Fibroblast of peridontal ligament (primary cell): ENCODE data around the gene SPINT3.
A peak's percentile ranks its signal among the peaks of the same experiment; 100 is the strongest.
"Not testable (repeated sequence)": the region's sequence is repeated elsewhere in the genome, so short reads cannot be mapped to it uniquely, and the experiment has no call there.

Experiments
- DNase-seq: peaks from one replicate; pipeline ENCODE4 v3.0.0-alpha.2; 2010; ENCODE audit errors: extremely low read depth

SPINT3 gene

GRCh38 chr20:45502561-45502960 is 12.9 kb downstream of the SPINT3 start:
- no peak for DNase-seq

GRCh38 chr20:45501600-45501999 is 13.8 kb downstream of the SPINT3 start:
- no peak for DNase-seq

DNA sequence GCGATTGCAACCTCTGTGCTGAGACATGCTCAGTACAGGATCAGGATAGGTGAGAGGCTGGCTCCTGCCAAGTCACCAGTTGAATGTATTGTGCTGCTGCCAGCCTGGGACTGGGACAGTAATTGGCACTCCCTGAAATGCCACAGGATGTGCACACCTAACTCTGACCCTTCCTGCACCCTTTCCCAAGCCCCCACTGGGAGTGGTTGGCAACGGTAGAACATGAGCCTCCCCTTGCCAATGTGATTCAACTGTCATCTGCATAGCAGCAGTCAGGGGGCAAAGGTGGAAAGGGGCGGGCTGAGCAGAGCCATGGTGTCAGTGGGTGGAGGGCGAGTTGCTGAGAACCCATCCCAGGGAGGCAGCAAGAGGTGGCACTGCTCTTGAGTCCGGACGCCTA is 15.4 kb downstream of the SPINT3 start:
- DNase-seq = no peak

DNA sequence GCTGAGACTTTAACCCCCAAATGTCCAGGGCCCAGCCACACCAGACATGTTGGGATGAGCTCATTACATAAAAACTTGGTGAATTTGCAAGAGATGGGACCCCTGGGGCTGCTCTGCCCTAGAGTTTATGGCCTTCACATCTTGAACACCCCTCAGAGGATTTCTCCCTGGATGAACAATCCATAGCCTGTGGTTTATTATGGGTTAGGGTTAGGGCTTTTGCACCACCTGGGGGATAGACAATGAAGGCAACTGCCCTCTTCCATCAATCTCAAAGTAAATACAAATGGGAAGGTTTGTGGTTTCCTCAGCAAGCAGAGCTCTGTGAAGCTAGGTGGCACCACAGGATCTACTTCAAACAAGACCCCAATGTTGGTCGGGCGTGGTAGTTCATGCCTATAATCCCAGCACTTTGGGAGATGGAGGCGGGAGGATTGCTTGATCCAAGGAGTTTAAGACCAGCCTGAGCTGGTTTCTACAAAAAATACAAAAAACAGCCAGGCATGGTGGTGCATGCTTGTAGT is 17.4 kb downstream of the SPINT3 start:
- no peak for DNase-seq

DNA sequence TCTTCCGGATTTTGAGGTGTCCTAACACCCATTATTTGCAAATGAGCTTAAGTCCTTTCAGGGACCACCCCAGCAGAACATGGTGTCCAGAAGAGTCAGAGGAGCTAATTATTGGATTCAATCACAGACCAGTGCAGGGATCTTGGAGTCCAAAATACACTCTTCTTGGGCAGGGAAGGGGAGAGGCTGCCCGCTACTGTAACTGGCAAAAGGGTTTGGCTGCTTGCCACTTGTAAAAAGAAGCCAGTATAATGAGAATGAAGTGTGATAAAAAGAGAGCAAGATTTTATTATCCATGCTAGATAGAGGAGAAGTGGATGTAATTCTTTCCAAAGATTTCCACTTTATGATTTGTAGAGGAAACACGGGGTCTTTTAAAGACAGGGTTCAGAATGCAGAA is 19.3 kb downstream of the SPINT3 start:
- DNase-seq = no peak

- DNase-seq = no peak
Measured at GRCh38 chr20:45495501-45495941, 19.9 kb downstream of the SPINT3 start.

- DNase-seq = no peak
Measured at GRCh38 chr20:45489083-45489531, 26.3 kb downstream of the SPINT3 start.

DNA sequence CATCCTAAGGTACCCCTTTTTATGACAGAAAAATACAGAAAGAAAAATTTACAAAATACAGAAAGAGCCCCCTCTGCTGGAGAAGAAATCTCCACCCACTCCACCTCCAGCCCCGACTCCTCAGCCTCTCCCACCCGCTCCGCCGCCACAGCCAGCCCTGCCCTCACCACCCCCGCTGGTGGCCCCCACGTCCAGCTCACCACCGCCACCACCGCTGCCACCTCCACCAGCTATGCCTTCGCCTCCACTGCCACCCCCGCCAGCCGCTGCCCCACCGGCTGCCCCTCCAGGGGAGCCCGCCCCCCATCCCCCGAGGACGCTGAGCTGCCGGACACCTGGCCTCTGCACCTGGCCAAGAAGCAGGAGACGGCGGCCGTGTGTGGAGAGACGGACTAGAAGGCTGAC is 28.2 kb downstream of the SPINT3 start:
- no peak for DNase-seq

GRCh38 chr20:45485388-45485787 is 30.0 kb downstream of the SPINT3 start:
- DNase-seq = no peak

GRCh38 chr20:45484676-45485075 is 30.7 kb downstream of the SPINT3 start:
- DNase-seq = no peak

DNA sequence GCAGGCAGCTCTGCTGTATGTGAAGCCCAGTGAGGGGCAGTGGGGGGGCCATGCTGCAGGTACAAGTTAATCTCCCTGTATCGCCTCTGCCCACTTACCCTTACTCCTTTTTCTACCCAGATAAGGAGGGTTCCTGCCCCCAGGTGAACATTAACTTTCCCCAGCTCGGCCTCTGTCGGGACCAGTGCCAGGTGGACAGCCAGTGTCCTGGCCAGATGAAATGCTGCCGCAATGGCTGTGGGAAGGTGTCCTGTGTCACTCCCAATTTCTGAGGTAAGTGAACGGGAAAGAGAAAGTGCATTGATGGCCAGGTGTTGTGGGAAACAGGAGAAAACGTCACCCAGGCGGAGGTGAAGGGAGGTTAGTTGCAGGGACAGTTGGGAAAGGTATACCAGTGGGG is 35.6 kb downstream of the SPINT3 start:
- no peak for DNase-seq

DNA sequence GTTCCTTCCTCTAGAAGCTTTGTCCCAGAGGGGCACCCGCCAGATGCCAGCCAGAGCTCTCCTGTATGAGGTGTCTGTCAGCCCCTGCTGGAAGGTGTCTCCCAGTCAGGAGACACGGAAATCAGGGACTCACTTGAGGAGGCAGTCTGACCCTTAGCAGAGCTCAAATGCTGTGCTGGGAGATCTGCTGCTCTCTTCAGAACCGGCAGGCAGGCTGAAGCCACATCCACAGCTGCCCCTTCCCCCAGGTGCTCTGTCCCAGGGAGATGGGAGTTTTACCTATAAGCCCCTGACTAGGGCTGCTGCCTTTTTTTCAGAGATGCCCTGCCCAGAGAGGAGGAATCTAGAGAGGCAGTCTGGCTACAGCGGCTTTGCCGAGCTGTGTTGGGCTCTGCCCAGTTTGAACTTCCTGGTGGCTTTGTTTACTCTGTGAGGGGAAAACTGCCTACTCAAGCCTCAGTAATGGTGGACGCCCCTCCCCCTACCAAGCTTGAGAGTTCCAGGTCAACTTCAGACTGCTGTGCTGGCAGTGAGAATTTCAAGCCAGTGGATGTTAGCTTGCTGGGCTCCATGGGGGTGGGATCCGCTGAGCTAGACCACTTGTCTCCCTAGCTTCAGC is 37.8 kb downstream of the SPINT3 start:
- DNase-seq = not testable (repeated sequence)

DNA sequence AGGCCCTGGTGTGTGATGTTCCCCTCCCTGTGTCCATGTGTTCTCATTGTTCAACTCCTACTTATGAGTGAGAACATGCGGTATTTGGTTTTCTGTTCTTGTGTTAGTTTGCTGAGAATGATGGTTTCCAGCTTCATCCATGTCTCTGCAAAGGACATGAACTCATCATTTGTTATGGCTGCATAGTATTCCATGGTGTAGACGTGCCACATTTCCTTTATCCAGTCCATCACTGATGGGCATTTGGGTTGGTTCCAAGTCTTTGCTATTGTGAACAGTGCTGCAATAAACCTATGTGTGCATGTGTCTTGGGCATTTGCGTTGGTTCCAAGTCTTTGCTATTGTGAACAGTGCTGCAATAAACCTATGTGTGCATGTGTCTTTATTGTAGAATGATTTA is 43.1 kb downstream of the SPINT3 start:
- not testable (repeated sequence) for DNase-seq

DNA sequence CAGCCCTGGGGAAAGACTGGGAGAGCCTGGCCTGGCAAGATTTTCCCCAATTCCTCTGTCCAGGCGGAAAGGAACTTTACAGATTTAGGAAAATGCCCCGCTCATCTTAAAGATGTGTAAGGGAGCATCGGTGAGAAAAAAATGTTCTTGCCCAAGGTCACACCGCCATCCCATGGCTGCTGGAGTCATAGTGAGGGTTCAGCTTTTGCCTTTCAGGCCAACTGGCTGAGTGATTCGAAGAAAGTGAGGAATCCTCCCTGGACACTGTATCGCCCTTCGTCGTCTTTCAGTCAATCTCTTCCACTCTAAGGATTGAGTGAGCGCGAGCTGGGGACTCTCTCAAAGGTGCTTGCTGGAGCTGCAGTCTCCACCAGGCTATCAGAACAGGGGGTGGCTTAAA is 44.5 kb downstream of the SPINT3 start:
- peak; percentile 12 for DNase-seq

GRCh38 chr20:45470262-45470931 is 45.0 kb downstream of the SPINT3 start:
- DNase-seq = peak; percentile 8

- no peak for DNase-seq
Measured at GRCh38 chr20:45469336-45470261, 45.8 kb downstream of the SPINT3 start, which contains the start of gene WFDC2. TSS of gene WFDC2 (plus strand) at chr20:45469753. CDS start at chr20:45469782, 29 bp downstream.

- DNase-seq = no peak
Measured at GRCh38 chr20:45467861-45468260, 47.6 kb downstream of the SPINT3 start.

GRCh38 chr20:45467172-45467571 is 48.2 kb downstream of the SPINT3 start:
- no peak for DNase-seq

DNA sequence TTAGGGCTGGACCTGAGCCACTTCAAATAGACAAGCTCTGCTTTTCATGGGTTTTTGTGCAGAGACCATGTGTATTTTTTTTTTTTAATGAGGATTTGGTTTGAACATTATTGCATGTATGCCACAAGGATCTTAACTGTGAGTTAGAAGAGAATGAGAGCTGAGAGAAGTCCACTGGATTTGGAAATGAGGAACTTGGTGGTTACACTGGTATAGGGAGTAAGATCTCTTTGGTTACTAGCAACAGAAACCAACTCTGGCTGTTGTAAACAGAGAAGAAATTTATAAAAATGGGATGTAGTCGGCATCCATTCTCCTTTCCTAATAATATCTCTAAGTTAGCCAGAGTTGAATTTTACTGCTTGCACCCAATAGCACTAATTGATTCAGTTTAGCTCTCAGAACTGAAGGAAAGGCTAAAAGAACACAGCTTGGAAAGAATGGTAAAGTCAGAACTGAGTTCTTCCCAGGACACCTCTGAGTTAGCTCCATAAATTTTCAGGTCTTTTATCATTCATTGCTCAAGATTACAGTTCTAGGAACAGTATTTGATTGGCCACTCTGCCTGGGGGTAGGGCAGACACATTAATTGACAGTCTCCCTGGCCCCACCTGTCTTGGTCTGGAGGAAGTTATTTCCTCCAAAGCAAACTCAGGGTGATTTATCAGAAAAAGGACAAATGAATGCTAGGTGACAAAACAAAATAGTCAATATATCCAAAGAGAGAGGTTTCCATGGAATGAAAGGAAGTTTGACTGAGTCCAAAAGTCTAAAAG is 49.7 kb downstream of the SPINT3 start:
- DNase-seq = no peak

DNA sequence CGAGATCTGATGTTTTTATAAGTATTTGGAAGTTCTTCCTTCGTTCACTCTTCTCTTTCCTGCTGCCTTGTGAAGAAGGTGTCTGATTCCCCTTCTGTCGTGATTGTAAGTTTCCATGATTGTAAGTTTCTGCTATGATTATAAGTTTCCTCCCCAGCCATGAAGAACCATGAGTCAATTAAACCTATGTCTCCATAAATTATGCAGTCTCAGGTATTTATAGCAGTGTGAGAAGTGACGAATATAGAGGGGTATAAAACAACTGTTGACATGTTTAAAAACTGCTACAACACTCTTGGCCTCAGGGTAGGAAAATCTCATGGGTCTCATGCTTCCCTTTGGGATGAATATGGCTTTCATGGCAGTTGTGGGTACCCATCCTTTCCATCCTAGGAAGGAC is 51.7 kb downstream of the SPINT3 start:
- no peak for DNase-seq
